B cell (primary cell): Measurements from ENCODE around the gene MFAP5. TPM values are rescaled to one million over a fixed set of nuclear protein-coding genes. Genes with fewer than 3 reads are reported as not detected.

Experiments used
- ATAC-seq: fragments of 200-7000 bp; cut with Tn5 transposase; one replicate; pipeline ENCODE4 v1.10.0; 2021; ENCODE audit warnings: low read depth, mild to moderate bottlenecking, moderate number of reproducible peaks, moderate library complexity
- CTCF ChIA-PET: fragments of 350-600 bp; sonication (Branson Sonifier 250); formaldehyde crosslinking; loops from one replicate; lab custom pipeline; 2021; ENCODE audit warnings: antibody characterized with exemption, inconsistent platforms; lab: Charles Lee
- POLR2A ChIA-PET: fragments of 350-600 bp; sonication (Branson Sonifier 250); formaldehyde crosslinking; loops from one replicate; lab custom pipeline; 2021; ENCODE audit warnings: antibody characterized with exemption; lab: Charles Lee
- DNase-seq: peaks from one replicate; pipeline ENCODE4 v3.0.0; 2013
- H2AFZ ChIP-seq: 2 replicates; pipeline ENCODE4 v1.6.1; 2012; ENCODE audit warnings: mild to moderate bottlenecking, low read depth, low read length; ENCODE audit not compliant: insufficient read depth, poor library complexity, severe bottlenecking
- H3K27ac ChIP-seq, 2 donors: 1 replicate in 1 of 2; 2 replicates in 1 of 2; pipeline ENCODE4 v1.5.1; 2012 to 2013; ENCODE audit warnings: low read length in 2 of 2, mild to moderate bottlenecking in 2 of 2, moderate library complexity in 1 of 2
- H3K27me3 ChIP-seq, 4 experiments: fragments of 200-600 bp in 1 of 4; sonication (generic) in 1 of 4; replicated peaks in 1 of 4; 1 replicate in 2 of 4; 2 replicates in 2 of 4; pipeline versions ENCODE4 v1.6.1 to v1.7.0; 2013 to 2016; ENCODE audit warnings: low read length in 3 of 4, mild to moderate bottlenecking in 2 of 4, mixed read lengths in 1 of 4, moderate library complexity in 1 of 4; ENCODE audit not compliant: insufficient read depth in 4 of 4, control insufficient read depth in 3 of 4; ENCODE audit errors: control extremely low read depth in 1 of 4
- H3K36me3 ChIP-seq, 2 experiments: replicated peaks in 1 of 2; 1 replicate in 1 of 2; 2 replicates in 1 of 2; pipeline versions ENCODE4 v1.6.1 to v1.7.1; 2013; ENCODE audit warnings: low read length in 1 of 2; ENCODE audit not compliant: insufficient read depth in 2 of 2, control insufficient read depth in 1 of 2; ENCODE audit errors: control extremely low read depth in 1 of 2, extremely low read depth in 1 of 2
- H3K4me1 ChIP-seq, 2 donors: fragments of 200-600 bp in 1 of 2; sonication (generic) in 1 of 2; 1 replicate in 1 of 2; 2 replicates in 1 of 2; pipeline versions ENCODE4 v1.5.1 to v1.6.1; 2013 to 2017; ENCODE audit warnings: low read length in 2 of 2; ENCODE audit not compliant: control insufficient read depth in 2 of 2, insufficient read depth in 2 of 2
- H3K4me2 ChIP-seq: replicated peaks from 2 replicates; pipeline ENCODE3; 2012; ENCODE audit warnings: mild to moderate bottlenecking, low read depth, low read length; ENCODE audit not compliant: poor library complexity, severe bottlenecking
- H3K4me3 ChIP-seq, 5 experiments: fragments of 200-600 bp in 1 of 5; sonication (generic) in 1 of 5; 1 replicate in 3 of 5; 2 replicates in 2 of 5; pipeline versions ENCODE4 v1.5.1 to v1.7.0; 2011 to 2016; ENCODE audit warnings: low read length in 4 of 5, mild to moderate bottlenecking in 4 of 5, low read depth in 2 of 5, control low read depth in 1 of 5, moderate library complexity in 1 of 5; ENCODE audit not compliant: insufficient read depth in 1 of 5; ENCODE audit errors: control extremely low read depth in 1 of 5, extremely low read depth in 1 of 5
- H3K79me2 ChIP-seq: fragments of 200-600 bp; sonication (generic); one replicate; pipeline ENCODE4 v1.6.0; 2016; ENCODE audit warnings: low read length; ENCODE audit not compliant: control insufficient read depth, insufficient read depth
- H3K9ac ChIP-seq: fragments of 200-600 bp; sonication (generic); 2 replicates; pipeline ENCODE4 v1.6.1; 2017; ENCODE audit warnings: mild to moderate bottlenecking, low read length, moderate library complexity
- H3K9me3 ChIP-seq, 3 donors: one replicate each; pipeline versions ENCODE4 v1.6.1 to v1.7.1; 2013; ENCODE audit warnings: low read length in 2 of 3; ENCODE audit not compliant: control insufficient read depth in 2 of 3, insufficient read depth in 1 of 3; ENCODE audit errors: control extremely low read depth in 1 of 3
- H4K20me1 ChIP-seq: 2 replicates; pipeline ENCODE4 v1.6.0; 2012; ENCODE audit warnings: mild to moderate bottlenecking, low read length; ENCODE audit not compliant: insufficient read depth, control insufficient read depth, poor library complexity, severe bottlenecking
- H3K27ac Mint-ChIP-seq: one replicate; pipeline ENCODE4 v1.8.0; 2021; ENCODE audit warnings: mixed read lengths
- H3K27me3 Mint-ChIP-seq: one replicate; pipeline ENCODE4 v1.8.0; 2021; ENCODE audit warnings: mixed read lengths
- H3K4me1 Mint-ChIP-seq: one replicate; pipeline ENCODE4 v1.8.0; 2021; ENCODE audit warnings: mixed read lengths
- H3K4me3 Mint-ChIP-seq: one replicate; pipeline ENCODE4 v1.8.0; 2021; ENCODE audit warnings: mixed read lengths
- H3K9me3 Mint-ChIP-seq: one replicate; pipeline ENCODE4 v1.8.0; 2022; ENCODE audit warnings: mixed read lengths; ENCODE audit not compliant: insufficient read depth
- EZH2 ChIP-seq: IDR thresholded peaks from 2 replicates; pipeline ENCODE4 v1.6.1; 2012; ENCODE audit warnings: borderline replicate concordance, low read depth, mild to moderate bottlenecking, moderate library complexity, low read length; ENCODE audit not compliant: insufficient read depth, poor library complexity, severe bottlenecking
- WGBS: methylation state at CpG from one replicate; pipeline ENCODE4 v1.1.5; 2013; ENCODE audit warnings: missing lambda C conversion rate; ENCODE audit not compliant: insufficient coverage; 5-methylcytosine and 5-hydroxymethylcytosine counted together
- intact Hi-C: fragments of 100-400 bp; cut with micrococcal nuclease; formaldehyde crosslinking; loops from one replicate; pipeline ENCODE4 v1.10.0; 2022
- polyA plus RNA-seq: library from polyadenylated mRNA; depleted of rRNA; stranded (reverse); fragments of >200 nt; gene quantifications from 2 replicates; pipeline ENCODE4 v1.2.3, GENCODE V29; 2012
- total RNA-seq, 2 donors: library from RNA; stranded (reverse); fragments of 120-200 nt in 1 of 2; gene quantifications; 1 replicate in 1 of 2; 2 replicates in 1 of 2; pipeline versions ENCODE4 v1.2.3 to v1.2.4, GENCODE V29; 2013 to 2022
- TF ChIP-seq, protein P1 (sequence below): fragments of 200-600 bp; IDR thresholded peaks from one replicate; pipeline ENCODE4 v1.8.0; 2022; ENCODE audit warnings: antibody characterized with exemption, mild to moderate bottlenecking

The MFAP5 gene
- total and polyA plus RNA-seq, 2 donors (not counting 1 experiment from before 2014, with no cell fraction given): 0.31 to 0.94 TPM

DNA sequence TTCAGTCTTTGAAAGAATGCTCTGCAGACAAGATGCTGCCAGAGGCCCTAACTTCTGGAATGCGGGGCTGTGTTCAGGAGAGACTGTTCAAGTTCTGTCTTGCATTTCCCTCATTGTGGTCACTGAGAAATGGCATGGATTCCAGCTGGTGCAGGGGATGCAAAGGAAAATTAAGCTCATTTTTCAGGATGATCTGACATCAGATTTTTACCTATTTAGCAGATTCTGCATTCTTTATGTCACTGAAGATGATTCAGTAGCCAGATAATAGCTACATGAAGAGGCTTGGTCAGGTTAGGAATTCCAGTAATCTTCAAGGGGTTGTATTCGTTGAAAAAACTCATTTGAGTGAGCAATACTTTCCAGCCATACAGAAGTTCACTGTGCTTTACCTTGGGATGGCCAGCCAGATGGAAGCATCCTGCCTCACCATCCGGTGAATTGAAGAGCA, 16.1 kb upstream of the MFAP5 start:
- H3K27ac Mint-ChIP-seq: no peak overlapping the region
- CTCF ChIA-PET: interaction anchor here (1.2 to 8.5 kb wide), 6 partner anchors 21 to 370 kb away, joined by 3 to 110 read pairs (median 5); no protein-coding TSS in a partner anchor

DNA sequence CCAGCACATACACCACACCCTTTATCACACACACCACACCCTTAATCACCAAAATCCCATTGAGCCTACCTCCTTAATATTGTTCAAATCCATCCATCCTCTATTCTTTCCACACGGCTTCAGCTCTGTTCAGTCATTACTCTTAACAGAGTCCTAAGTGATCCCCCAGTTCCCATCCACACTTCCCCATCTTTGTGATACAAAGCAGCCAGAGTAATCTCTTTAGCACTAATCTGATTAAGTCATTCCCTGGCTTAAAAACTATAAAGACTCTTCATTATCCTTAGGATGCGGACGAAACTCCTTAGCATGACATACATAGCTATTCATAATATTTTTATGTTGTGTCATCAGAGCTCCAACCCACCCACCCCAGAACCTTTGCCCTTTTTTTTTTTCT, 14.7 kb upstream of the MFAP5 start:
- Mint-ChIP-seq H3K9me3 (peaks cover under 1% of the 10 kb centered on the region), H3K27me3 (peaks cover 9% of the 10 kb centered on the region), H3K27ac (no peak overlapping the region), H3K4me1 (peaks cover 9% of the 10 kb centered on the region), H3K4me3 (no peak overlapping the region)
- intact Hi-C loops: no loop called here
- ChIA-PET CTCF (interaction anchor here (0.8 to 3.6 kb wide), 10 partner anchors 8 to 372 kb away, joined by 3 to 20 read pairs (median 6); no protein-coding TSS in a partner anchor), POLR2A (no interaction called here)
- ATAC-seq (no peak), DNase-seq (no peak)
- no peaks in the 10 kb centered on the region for H3K79me2 ChIP-seq
- no peak overlapping the region for H2AFZ ChIP-seq
- no peaks in the 10 kb centered on the region for H3K4me1 ChIP-seq
- H3K4me3 ChIP-seq: no peak overlapping the region
- no peaks in the 10 kb centered on the region for H4K20me1 ChIP-seq
- WGBS: 100% methylated on average over 1 of the region's 3 CpGs
- no peaks in the 10 kb centered on the region for H3K9me3 ChIP-seq
- TF ChIP-seq, protein P1, sequence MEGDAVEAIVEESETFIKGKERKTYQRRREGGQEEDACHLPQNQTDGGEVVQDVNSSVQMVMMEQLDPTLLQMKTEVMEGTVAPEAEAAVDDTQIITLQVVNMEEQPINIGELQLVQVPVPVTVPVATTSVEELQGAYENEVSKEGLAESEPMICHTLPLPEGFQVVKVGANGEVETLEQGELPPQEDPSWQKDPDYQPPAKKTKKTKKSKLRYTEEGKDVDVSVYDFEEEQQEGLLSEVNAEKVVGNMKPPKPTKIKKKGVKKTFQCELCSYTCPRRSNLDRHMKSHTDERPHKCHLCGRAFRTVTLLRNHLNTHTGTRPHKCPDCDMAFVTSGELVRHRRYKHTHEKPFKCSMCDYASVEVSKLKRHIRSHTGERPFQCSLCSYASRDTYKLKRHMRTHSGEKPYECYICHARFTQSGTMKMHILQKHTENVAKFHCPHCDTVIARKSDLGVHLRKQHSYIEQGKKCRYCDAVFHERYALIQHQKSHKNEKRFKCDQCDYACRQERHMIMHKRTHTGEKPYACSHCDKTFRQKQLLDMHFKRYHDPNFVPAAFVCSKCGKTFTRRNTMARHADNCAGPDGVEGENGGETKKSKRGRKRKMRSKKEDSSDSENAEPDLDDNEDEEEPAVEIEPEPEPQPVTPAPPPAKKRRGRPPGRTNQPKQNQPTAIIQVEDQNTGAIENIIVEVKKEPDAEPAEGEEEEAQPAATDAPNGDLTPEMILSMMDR: no peak
- TF ChIP-seq EZH2: no peak
- H3K9ac ChIP-seq: no peak overlapping the region
- no peak overlapping the region for H3K27ac ChIP-seq
- H3K27me3 ChIP-seq: no peaks in the 10 kb centered on the region
- no peak overlapping the region for H3K4me2 ChIP-seq
- H3K36me3 ChIP-seq: no peaks in the 10 kb centered on the region

More for the DNA sequence above, 16.1 kb upstream of the MFAP5 start:
- Histone ChIP-seq H3K27ac (no peak overlapping the region), H3K4me2 (no peak overlapping the region), H2AFZ (no peak overlapping the region), H3K79me2 (no peaks in the 10 kb centered on the region), H3K27me3 (no peaks in the 10 kb centered on the region), H3K4me1 (no peaks in the 10 kb centered on the region), H3K36me3 (no peaks in the 10 kb centered on the region), H4K20me1 (no peaks in the 10 kb centered on the region), H3K9ac (no peak overlapping the region), H3K9me3 (no peaks in the 10 kb centered on the region), H3K4me3 (no peak overlapping the region)
- H3K4me3 Mint-ChIP-seq: no peak overlapping the region
- DNase-seq (no peak), ATAC-seq (no peak)
- H3K27me3 Mint-ChIP-seq: peaks cover 9% of the 10 kb centered on the region
- TF ChIP-seq, protein P1: no peak
- TF ChIP-seq EZH2: no peak
- H3K4me1 Mint-ChIP-seq: peaks cover 9% of the 10 kb centered on the region
- H3K9me3 Mint-ChIP-seq: no peaks in the 10 kb centered on the region
- 93% methylated on average over 3 of the region's 3 CpGs for WGBS
- intact Hi-C loops: no loop called here
- POLR2A ChIA-PET: no interaction called here
